OCI-LY3 (cell line): ENCODE measurements around the gene RPN2.

Experiments
- H2AFZ ChIP-seq: fragments of 200-600, 300-600 bp; shearing (Covaris generic); 2 replicates; pipeline ENCODE4 v1.6.0; 2014; ENCODE audit warnings: antibody characterized with exemption, low read depth, low read length
- H3K27ac ChIP-seq: fragments of 200-600, 300-600 bp; sonication (generic); 2 replicates; pipeline ENCODE4 v1.5.1; 2014; ENCODE audit warnings: mild to moderate bottlenecking, low read length, moderate library complexity, mixed read lengths
- H3K27me3 ChIP-seq: fragments of 200-600, 300-600 bp; sonication (generic); 2 replicates; pipeline ENCODE4 v1.6.1; 2014; ENCODE audit warnings: low read depth, low read length, mixed read lengths
- H3K36me3 ChIP-seq: fragments of 200-600, 300-600 bp; sonication (generic); replicated peaks from 2 replicates; pipeline ENCODE3; 2014; ENCODE audit warnings: low read depth, low read length, mixed read lengths
- H3K4me1 ChIP-seq: fragments of 300-600, 200-600 bp; sonication (generic); 2 replicates; pipeline ENCODE4 v1.6.1; 2014; ENCODE audit warnings: low read length, mixed read lengths
- H3K4me2 ChIP-seq: fragments of 200-600, 300-600 bp; sonication (generic); 2 replicates; pipeline ENCODE4 v1.6.1; 2014; ENCODE audit warnings: low read length, mixed read lengths
- H3K4me3 ChIP-seq: fragments of 300-600, 200-600 bp; sonication (generic); 2 replicates; pipeline ENCODE4 v1.5.1; 2014; ENCODE audit warnings: antibody characterized with exemption, mild to moderate bottlenecking, low read length, moderate library complexity
- H3K79me2 ChIP-seq: fragments of 300-600, 200-600 bp; shearing (Covaris generic); 2 replicates; pipeline ENCODE4 v1.6.1; 2014; ENCODE audit warnings: mild to moderate bottlenecking, low read length, mixed read lengths
- H3K9ac ChIP-seq: fragments of 300-600, 200-600 bp; shearing (Covaris generic); 2 replicates; pipeline ENCODE4 v1.6.0; 2014; ENCODE audit warnings: mild to moderate bottlenecking, low read length, moderate library complexity
- H3K9me3 ChIP-seq: fragments of 200-600, 300-600 bp; shearing (Covaris generic); 2 replicates; pipeline ENCODE4 v1.6.1; 2014; ENCODE audit warnings: low read length, mixed read lengths; ENCODE audit not compliant: insufficient read depth
- H4K20me1 ChIP-seq: fragments of 200-600, 300-600 bp; sonication (generic); 2 replicates; pipeline ENCODE4 v1.6.1; 2016; ENCODE audit warnings: low read length, mixed read lengths; ENCODE audit not compliant: insufficient read depth
- EZH2phosphoT487 ChIP-seq: fragments of 200-600 bp; shearing (Covaris generic); IDR thresholded peaks from 2 replicates; pipeline ENCODE4 v1.6.1; 2018; ENCODE audit warnings: antibody characterized with exemption, mixed run types, low read depth
- TF ChIP-seq, protein P1 (sequence below): fragments of 200-600, 300-600 bp; sonication (generic); IDR thresholded peaks from 2 replicates; pipeline ENCODE4 v1.5.1; 2014; ENCODE audit warnings: antibody characterized with exemption, low read length, low read depth

RPN2 gene

DNA sequence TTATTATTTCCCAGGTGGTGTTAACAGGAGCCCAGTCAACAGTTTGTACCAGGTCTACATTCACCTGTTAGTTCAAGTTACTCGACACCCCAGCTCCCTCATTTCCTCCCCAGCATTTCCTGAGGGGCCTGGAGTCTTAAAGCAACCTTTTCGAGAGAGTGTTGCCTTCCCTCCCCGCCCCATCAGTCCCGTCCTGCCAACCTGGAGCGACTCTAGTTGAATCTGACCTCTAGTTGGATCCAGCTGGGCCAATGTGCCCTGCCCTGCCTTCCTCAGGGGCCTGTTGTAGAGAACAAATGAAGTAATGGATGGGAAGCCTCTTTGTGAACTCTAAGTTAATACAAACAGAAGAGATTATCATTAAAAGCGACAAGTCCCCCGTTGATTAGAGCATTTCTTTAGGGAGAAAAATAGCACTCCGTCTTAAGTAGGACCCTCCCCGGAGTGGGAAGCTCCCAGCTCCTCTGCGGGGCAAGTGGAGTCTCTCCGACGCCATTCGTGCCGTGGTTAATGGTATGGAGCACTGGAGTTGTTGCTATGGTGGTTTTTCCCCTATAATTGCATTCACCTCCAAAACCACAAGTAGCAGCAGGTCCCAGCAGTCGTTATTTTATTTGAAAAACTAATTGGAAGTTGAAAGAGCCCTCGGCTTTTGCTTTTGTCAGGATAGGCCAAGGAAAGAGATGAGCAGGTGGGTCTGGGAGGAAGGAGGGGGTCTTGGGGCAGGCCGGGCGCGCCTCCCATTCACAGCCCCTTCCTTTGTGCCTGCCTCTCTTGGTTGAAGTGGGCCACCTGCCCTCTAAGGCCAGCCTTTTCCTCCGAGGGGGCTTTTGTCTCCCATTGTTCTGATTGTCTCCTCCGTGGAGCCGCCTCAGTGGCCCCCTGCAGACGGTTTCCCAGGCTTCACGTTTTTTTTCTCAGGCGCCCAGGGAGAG lies 66.4 kb downstream of the RPN2 start:
- TF ChIP-seq EZH2phosphoT487: no peak
- TF ChIP-seq, protein P1, sequence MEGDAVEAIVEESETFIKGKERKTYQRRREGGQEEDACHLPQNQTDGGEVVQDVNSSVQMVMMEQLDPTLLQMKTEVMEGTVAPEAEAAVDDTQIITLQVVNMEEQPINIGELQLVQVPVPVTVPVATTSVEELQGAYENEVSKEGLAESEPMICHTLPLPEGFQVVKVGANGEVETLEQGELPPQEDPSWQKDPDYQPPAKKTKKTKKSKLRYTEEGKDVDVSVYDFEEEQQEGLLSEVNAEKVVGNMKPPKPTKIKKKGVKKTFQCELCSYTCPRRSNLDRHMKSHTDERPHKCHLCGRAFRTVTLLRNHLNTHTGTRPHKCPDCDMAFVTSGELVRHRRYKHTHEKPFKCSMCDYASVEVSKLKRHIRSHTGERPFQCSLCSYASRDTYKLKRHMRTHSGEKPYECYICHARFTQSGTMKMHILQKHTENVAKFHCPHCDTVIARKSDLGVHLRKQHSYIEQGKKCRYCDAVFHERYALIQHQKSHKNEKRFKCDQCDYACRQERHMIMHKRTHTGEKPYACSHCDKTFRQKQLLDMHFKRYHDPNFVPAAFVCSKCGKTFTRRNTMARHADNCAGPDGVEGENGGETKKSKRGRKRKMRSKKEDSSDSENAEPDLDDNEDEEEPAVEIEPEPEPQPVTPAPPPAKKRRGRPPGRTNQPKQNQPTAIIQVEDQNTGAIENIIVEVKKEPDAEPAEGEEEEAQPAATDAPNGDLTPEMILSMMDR: no peak
- no peaks in the 10 kb centered on the region for H3K4me1 ChIP-seq

DNA sequence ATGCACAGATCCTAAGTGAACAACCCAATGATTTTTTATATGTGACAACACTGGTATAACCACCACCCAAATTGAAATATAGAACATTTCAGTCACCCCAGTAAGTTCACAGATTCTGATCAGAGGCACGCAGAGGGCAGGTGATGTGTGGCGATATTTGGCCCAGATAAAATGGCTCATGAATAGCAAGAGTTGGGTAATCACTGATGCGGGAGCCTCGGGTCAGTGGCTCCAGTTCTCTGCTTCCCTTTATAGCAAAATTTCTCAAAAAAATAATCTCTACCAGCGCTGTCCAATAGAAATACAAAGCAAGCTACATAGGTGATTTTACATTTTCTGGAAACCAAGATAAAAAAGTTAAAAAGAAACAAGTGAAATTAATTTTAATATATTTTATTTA lies 67.6 kb downstream of the RPN2 start:
- H3K9ac ChIP-seq: no peak overlapping the region
- TF ChIP-seq, protein P1: no peak
- H2AFZ ChIP-seq: no peak overlapping the region
- no peaks in the 10 kb centered on the region for H3K27me3 ChIP-seq
- H3K79me2 ChIP-seq: no peaks in the 10 kb centered on the region
- H3K4me2 ChIP-seq: no peak overlapping the region
- no peak overlapping the region for H3K27ac ChIP-seq
- no peaks in the 10 kb centered on the region for H3K4me1 ChIP-seq
- no peaks in the 10 kb centered on the region for H3K9me3 ChIP-seq
- H4K20me1 ChIP-seq: no peaks in the 10 kb centered on the region
- H3K36me3 ChIP-seq: peaks cover 23% of the 10 kb centered on the region
- H3K4me3 ChIP-seq: no peak overlapping the region

More for the DNA sequence above, 66.4 kb downstream of the RPN2 start:
- Histone ChIP-seq H2AFZ (no peak overlapping the region), H3K4me3 (no peak overlapping the region), H3K9ac (no peak overlapping the region), H4K20me1 (no peaks in the 10 kb centered on the region), H3K36me3 (peaks cover 36% of the 10 kb centered on the region), H3K27me3 (no peaks in the 10 kb centered on the region), H3K27ac (no peak overlapping the region), H3K79me2 (no peaks in the 10 kb centered on the region), H3K9me3 (no peaks in the 10 kb centered on the region), H3K4me2 (no peak overlapping the region)

DNA sequence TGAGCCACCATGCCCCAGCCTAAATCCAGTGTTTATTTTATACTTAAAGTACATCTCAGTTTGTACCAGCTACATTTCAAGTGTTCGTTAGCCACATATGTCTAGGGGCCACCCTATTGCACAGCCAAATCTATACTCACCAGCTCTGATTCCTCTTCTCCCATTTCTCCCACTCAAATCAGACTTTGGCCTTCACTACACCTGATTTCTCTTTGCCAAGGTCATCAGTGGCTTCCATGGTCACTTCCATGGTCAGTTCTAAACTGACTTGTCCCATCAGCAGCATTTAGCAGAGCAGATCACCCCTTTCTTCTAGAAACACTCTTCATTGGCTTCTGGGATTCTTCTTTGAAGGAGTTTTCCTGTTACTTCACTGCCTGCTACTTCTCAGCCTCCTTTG lies 68.4 kb downstream of the RPN2 start:
- H3K27me3 ChIP-seq: no peaks in the 10 kb centered on the region
- H3K4me3 ChIP-seq: no peak overlapping the region
- no peak overlapping the region for H3K27ac ChIP-seq
- no peaks in the 10 kb centered on the region for H4K20me1 ChIP-seq
- no peak for TF ChIP-seq EZH2phosphoT487
- TF ChIP-seq, protein P1: no peak
- no peaks in the 10 kb centered on the region for H3K4me1 ChIP-seq
- H3K9me3 ChIP-seq: no peaks in the 10 kb centered on the region
- no peak overlapping the region for H3K4me2 ChIP-seq
- H3K9ac ChIP-seq: no peak overlapping the region
- H3K36me3 ChIP-seq: peaks cover 18% of the 10 kb centered on the region
- no peak overlapping the region for H2AFZ ChIP-seq
- H3K79me2 ChIP-seq: no peaks in the 10 kb centered on the region

DNA sequence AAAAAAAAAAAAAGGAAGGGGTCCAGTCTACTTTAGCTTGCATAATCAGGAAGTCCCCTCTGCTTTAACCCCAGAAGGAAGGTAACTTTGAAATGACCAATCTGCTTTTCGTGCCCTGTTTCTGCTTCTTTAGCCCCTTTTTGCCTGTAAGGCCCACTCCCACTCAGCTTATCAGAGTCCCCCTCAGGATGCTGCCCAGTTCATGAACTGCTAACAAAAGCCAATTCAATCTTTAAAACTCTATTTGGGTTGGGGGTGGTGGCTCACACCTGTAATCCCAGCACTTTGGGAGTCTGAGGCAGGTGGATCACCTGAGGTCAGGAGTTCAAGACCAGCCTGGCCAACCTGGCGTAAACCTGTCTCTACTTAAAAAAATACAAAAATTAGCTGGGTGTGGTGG lies 70.2 kb downstream of the RPN2 start:
- Histone ChIP-seq H3K79me2 (no peaks in the 10 kb centered on the region), H3K4me2 (no peak overlapping the region), H3K27ac (no peak overlapping the region), H2AFZ (no peak overlapping the region), H3K4me1 (peaks cover 5% of the 10 kb centered on the region), H3K36me3 (peaks cover 3% of the 10 kb centered on the region), H4K20me1 (no peaks in the 10 kb centered on the region), H3K9me3 (no peaks in the 10 kb centered on the region), H3K4me3 (no peak overlapping the region), H3K27me3 (peaks cover under 1% of the 10 kb centered on the region; the same call in 1 of the 2 replicates), H3K9ac (no peak overlapping the region)
- TF ChIP-seq EZH2phosphoT487: no peak
